Hippocampal formation (tissue), 2 donors: Measurements from ENCODE around the gene OR10D3.
"Not testable (repeated sequence)": the region's sequence is repeated elsewhere in the genome, so short reads cannot be mapped to it uniquely, and the experiment has no call there.

Experiments used
- DNase-seq, 2 donors: peaks; one replicate each; lab custom pipeline; 2025; lab: John Stamatoyannopoulos, UW

OR10D3 gene

DNA sequence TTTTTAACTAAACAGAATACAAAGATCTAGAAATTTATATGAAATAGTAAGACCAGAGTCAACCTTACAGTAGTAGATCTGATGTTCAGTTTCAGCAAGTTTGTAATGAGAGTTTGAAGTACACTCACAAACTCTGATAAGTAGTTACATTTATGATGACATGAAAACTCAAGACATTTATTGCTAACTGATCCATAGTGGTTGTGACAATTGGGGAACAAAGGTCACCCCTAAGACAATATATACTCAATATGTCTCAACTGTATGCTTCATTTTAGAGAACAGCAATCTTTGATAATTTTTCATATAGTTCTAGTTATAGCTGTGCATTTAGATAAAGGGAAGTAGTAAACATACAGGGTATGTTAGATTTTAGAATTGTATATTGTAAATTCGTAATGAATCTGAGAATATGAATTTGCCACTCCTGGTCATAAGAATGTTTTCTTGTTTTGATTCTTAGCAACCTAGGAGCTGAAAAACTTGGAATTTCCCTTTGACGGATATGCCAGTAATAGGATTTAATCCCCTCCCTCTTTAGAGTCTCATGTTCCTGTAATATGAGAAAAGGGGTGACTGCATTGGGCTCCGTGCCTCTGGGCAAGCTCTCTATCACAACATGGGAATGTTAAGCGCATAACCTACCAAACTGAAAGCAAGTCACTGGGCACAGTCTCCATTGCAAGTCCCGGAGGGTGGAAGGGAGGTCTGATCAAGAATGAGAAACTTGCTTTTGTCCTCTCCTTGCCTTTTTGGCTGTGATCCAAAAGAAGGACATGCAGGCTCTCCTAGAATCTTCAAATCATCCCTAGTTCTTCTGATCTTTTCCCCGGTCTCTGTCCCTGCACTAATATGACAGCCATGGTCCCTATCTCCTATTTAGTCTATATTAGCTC is 11.4 kb downstream of the OR10D3 start:
- DNase-seq: no peak

DNA sequence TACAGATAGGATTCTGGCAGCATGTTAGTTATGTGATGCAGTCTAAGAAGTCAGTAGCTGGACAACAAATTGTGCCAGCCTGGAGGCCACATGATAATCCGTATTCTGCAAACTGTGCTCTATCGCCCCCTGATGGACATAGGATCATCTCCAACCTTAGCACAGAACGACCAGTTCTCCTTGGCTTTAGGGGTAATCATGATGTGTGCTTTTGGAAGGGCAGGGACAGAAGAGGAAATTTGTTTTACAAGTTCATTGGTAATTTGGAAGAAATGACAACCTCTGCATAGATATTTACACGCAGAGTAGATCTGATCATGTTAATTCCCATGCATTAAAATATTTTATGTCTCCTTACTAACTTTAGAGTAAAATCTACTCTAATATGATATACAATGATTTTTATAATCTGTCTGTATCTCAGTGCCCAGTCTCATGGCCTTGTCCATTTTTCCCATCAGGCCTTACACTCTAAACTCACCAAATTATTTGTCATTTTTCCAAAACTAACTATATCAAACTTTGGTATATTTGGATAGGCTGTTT is 12.1 kb downstream of the OR10D3 start:
- no peak for DNase-seq

DNA sequence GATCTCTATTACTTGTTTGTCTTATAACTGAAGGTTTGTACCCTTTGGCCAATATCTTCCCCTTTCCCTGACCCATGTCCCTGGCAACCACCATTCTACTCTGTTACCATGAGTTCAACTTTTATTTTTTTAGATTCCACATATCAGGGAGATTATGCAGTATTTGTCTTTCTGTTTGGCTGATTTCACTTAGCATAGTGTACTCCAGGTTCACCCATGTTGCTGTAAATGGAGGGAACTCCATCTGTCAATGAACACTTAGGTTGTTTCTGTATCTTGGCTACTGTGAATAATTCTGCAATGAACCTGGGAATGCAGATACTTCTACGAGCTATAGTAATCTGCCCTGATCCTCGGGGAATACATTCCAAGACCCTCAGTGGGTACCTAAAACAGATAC is 14.9 kb downstream of the OR10D3 start:
- no peak for DNase-seq

DNA sequence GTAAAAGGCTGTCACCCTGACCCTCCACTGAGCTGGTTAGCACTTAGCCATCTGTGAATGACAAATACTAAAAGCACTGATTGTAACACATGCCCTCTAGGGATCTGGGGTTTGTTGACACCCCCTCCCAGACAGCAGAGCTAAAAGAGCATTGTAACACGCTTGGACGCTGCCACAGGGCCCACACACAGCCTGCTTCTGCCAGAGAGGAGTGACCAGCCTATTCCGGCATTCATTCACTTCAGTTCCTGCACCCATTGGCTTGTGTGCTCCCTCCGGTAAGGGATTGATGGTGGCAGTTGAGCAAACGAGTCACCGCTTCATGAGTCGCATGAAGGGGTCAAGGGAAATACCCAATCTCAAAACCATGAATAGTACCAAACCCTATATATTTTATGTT is 15.8 kb downstream of the OR10D3 start:
- no peak for DNase-seq

DNA sequence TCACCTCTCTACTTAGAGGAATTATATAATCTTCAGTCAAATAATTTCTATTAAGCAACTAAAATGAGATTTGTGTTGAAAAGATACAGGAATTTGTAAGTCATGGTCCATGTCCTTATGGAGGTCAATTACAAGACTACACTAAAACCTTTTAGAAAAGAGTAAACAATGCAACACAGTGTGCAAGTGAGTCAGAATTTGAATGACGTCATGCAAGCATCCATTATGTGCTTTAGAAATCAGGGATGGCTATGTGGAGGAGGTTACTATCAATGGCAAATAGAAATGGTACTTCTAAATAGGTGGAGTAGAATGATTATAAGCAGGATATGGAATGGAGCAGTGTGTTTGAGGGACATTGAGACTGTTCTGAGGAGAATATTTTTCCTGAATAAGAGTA is 16.6 kb downstream of the OR10D3 start:
- no peak for DNase-seq

DNA sequence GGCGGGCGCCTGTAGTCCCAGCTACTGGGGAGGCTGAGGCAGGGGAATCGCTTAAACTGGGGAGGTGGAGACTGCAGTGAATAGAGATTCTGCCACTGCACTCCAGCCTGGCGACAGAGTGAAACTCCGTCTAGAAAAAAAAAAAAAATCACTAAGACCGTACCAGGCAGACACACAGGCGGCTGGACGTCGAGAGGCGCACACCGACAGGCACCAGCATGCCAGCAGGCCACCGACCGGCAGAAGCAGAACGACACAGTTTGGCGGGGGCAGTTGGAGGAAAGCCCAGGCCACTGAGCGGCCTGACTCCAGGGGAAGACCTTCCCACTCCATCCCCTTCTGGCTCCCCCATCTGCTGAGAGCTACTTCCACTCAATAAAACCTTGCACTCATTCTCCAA is 17.5 kb downstream of the OR10D3 start:
- no peak for DNase-seq

DNA sequence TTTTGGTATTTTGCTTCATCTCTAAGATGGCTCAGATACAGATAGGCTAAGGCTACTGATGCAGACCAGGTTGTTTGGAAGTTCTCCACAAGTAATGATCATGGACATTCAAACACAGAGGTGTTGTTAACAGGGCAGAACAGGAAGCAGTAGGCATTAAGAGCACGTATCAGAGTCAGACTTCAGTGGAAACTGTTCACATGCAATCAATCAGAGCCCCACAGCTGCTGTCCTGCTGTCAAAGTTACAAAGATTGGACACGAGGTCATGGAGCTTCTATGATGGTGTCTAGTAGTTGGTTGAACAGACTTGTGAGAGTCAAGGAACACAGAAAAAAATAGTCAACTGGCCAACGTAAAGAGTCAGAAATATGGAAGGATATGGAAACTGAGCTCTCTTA is 19.8 kb downstream of the OR10D3 start:
- DNase-seq: no peak

DNA sequence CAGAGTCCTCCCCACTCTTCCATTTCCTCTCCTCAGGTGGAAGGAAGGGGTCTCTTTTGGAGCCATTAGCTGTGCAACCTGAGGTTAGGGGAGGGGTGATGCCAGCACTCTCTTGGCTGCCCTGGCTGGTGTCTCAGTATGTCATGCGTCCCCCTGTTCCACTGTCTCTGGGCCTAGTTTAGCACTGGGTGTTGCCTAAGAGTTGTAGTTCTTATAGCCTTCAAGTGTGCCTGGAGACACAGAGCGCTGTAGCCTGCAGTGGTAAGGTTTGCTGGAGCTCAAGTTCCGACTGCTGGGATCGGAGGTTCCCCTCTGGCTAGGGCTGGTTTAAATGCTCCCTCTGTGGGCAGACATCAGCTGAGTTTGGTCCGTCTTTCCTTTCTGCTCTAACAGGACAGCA is 20.9 kb downstream of the OR10D3 start:
- no peak for DNase-seq

DNA sequence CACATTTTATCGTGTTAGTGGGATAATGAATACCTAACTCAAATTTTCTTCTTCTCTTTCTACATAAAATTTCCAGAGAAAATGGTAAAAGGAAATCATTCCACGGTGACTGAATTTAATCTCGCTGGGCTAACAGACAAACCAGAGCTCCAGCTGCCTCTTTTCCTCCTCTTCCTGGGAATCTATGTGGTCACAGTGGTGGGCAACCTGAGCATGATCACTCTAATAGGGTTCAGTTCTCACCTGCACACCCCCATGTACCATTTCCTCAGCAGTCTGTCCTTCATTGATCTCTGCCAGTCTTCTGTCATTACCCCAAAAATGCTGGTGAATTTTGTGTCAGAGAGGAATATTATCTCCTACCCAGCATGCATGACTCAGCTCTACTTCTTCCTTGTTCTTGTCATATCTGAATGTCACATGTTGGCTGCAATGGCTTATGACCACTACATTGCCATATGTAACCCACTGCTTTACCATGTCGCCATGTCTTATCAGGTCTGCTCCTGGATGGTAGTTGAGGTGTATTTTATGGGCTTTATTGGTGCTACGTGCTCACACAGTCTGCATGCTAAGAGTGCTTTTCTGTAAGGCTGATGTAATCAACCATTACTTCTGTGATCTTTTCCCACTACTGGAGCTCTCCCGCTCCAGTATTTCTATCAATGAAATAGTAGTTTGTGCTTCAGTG is 24.1 kb downstream of the OR10D3 start:
- DNase-seq: no peak

DNA sequence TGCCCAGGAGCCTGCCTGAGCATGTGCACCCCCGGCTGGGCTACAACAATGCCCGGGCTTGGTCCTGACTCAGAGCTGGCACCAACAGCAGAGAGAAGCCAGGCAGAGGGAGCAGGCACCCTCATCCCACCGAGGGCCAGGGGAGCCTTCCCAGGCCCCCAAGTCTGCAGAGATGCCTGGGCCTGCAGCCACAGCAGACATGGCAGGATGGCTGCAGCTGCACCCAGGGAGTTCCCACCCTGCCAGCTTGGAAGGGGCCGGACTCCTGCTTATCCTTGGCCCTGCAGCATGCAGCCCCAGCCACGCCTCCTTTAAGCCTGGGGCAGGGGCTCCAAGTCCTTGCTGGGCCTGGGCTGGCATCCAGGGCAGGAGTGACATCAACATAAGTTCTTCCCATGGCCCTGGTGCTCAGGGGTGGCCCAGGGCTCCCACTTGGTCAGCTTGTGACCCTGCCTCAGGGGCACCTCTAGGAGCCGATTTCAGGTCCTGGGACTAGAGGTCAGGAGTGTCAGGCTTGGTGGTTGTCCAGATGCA is 26.7 kb downstream of the OR10D3 start:
- no peak for DNase-seq

DNA sequence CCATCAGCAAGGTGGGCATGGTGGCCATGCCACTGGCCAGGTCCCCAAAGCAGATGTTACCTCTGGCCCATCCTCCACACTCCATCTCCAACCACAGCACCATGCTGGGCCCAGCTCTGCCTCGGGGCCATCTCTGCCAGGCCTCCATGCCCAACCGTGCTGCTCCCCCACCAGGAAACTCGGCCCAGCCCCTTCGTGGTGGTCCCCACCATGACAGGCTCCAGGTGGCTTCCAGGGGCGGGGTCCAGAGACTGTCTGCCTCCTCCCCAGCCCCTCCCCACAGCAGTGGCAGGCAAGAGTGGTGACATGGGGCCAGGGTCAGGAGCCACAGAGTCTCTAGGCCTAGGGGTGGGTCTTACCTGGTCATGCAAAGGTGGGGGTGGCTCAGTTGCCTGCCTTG is 27.3 kb downstream of the OR10D3 start:
- DNase-seq: no peak

DNA sequence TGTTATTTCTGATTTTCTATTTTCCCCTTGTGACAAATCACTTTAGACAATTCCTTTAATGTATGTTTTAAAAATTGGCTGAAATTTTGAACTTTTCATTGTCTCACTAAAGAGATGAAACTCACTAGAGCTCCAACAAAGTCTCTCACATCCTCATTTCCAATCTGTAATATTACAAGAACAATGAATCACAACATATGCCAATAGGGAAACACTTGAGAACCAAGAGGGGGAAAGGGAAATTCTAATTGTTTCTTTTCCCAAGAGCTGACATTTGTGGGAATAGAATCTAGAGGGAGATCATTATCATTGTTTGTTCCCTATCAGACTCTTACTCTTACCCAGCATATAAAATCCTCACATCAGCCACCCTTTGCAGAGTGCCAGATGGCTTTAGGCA is 28.2 kb downstream of the OR10D3 start:
- DNase-seq: no peak

DNA sequence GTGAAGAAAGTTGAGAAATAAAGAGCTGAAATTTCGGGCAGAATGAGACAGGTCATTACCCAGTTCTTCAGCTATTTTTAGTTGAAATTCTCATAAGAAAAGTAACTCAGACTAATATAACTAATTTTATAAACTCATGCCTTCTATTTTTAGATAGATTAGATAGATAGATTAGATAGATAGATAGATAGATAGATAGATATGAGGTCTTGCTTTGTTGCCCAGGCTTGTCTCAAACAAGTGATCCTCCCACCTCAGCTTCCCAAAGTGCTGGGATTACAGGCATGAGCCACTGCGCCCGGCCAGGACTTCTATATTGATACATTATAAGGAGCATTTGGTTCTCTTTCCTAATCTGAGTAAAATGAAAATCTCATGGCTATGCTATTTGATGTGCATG is 30.9 kb downstream of the OR10D3 start:
- DNase-seq: no peak

DNA sequence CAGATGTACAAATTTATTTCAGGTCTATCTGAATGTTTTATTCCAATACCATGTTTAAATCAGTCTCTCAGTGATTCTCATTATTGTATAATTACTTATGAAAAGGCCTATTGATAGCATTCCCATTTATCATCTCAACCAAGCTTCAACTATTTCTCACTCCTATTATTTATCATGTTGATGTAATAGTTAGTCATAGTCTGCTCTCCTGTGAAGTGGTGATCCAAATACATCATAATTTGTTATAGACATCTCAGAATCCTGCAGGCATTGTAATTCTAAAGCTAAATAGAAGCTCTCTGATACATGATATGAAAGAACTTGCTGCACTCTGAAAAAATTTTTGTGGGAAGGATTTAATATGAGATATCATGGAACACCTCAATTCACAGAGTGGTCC is 36.0 kb downstream of the OR10D3 start:
- DNase-seq: no peak

DNA sequence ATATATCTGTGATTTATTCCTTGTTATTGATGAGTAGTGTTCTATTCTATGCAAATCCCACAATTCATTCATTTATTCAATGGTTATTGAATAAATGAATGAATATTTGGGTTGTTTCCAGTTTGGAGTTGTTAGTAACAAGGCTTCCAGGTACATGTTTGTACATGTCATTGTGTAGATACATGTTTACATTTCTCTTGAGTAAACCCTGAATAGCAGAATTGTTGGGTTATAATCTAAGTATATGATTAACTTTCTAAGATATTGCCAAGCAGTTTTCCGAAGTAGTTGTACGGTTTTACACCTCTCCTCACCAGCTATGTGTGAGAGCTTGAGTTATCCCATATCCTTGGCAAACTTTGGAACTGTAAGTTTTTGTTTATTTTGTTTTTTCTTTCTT is 39.3 kb downstream of the OR10D3 start:
- DNase-seq: no peak

DNA sequence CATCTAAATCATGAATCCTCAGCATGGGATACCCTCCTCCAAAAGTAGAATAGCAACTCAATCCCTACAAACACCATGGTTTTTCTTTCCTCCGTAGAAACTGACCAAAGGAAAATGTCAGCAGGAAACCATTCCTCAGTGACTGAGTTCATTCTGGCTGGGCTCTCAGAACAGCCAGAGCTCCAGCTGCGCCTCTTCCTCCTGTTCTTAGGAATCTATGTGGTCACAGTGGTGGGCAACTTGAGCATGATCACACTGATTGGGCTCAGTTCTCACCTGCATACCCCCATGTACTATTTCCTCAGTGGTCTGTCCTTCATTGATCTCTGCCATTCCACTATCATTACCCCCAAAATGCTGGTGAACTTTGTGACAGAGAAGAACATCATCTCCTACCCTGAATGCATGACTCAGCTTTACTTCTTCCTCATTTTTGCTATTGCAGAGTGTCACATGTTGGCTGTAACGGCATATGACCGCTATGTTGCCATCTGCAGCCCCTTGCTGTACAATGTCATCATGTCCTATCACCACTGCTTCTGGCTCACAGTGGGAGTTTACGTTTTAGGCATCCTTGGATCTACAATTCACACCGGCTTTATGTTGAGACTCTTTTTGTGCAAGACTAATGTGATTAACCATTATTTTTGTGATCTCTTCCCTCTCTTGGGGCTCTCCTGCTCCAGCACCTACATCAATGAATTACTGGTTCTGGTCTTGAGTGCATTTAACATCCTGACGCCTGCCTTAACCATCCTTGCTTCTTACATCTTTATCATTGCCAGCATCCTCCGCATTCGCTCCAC is 41.7 kb downstream of the OR10D3 start:
- not testable (repeated sequence) for DNase-seq

DNA sequence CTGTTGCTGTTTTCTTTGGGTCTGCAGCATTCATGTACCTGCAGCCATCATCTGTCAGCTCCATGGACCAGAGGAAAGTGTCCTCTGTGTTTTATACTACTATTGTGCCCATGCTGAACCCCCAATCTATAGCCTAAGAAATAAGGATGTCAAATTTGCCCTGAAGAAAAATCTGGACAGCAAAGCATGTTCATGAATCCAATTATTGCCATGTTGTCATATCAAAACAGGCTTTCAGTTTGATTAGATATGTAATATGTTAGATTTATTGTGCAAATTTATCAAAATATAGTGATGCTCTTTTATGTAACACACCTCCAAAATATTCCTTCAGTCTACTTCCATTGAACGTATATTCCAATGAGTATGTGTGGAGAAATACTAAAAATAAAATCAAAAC is 42.3 kb downstream of the OR10D3 start:
- no peak for DNase-seq

DNA sequence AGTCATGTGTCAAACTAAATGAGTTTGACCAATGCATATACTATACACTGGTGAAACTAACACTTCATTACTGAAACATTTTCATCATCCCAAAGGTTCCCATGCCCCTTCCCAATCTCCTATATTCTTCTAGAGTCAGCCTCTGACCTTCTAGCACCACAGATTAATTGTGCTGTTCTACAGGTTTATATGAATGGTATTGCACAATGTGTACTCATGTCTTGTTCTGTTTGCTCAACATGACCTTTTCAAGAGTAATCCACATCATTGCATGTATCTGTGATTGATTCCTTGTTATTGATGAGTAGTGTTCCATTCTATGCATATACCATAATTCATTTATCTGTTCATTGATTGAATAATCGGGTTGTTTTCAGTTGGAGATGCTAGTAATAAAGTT is 50.2 kb downstream of the OR10D3 start:
- DNase-seq: no peak
